NCI-H128 (cell line): ENCODE results near the gene FZD10.

Experiments
- DNase-seq: peaks from one replicate; lab custom pipeline; 2025; ENCODE audit not compliant: unreplicated experiment; lab: John Stamatoyannopoulos, UW

The FZD10 gene

GRCh38 chr12:130202201-130202600 is 39.9 kb downstream of the FZD10 start:
- no peak for DNase-seq

- DNase-seq, result no peak
Observed at GRCh38 chr12:130203151-130203550, 40.9 kb downstream of the FZD10 start.

DNA sequence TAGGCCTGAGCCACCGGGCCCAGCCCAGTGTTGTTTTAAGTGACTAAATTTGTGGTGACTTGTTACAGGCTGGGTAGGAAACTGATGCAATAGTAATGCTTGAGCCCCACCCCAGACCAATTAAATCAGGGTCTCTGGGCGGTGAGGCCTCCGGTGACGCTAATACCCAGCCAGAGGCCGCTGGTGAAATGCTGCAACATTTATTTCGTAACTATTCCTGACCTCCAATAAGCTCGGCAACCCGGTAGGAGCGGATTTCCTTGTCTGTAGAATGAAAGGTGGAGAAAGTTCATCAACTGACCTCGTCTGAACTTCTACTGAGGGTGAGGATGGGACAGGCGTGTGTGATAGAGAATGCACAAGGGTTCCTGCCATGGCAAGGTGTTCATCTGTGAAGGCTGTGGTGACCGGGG is 42.3 kb downstream of the FZD10 start:
- DNase-seq, result no peak

GRCh38 chr12:130205495-130205894 is 43.2 kb downstream of the FZD10 start:
- no peak for DNase-seq

GRCh38 chr12:130212384-130212989 is 50.2 kb downstream of the FZD10 start:
- DNase-seq, result no peak

DNA sequence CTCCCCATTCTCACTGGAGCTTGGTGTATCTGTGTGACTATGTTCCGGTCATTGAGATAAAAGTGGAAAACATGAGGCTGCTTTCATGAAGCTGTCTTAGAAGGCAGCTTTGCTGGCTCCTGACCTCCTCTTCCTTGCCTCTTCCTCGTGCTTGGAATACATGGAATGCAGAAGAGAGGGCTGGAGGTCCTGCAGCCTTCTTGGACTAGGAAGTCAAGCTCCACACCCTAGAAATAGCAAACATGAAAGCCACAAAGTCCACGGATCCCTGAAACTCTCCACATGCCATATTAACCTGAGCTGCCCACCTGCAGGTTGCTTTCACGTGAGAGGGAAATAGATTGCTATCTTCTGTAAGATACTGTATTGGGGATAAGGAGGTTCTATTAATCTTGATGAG is 51.0 kb downstream of the FZD10 start:
- DNase-seq, result no peak

DNA sequence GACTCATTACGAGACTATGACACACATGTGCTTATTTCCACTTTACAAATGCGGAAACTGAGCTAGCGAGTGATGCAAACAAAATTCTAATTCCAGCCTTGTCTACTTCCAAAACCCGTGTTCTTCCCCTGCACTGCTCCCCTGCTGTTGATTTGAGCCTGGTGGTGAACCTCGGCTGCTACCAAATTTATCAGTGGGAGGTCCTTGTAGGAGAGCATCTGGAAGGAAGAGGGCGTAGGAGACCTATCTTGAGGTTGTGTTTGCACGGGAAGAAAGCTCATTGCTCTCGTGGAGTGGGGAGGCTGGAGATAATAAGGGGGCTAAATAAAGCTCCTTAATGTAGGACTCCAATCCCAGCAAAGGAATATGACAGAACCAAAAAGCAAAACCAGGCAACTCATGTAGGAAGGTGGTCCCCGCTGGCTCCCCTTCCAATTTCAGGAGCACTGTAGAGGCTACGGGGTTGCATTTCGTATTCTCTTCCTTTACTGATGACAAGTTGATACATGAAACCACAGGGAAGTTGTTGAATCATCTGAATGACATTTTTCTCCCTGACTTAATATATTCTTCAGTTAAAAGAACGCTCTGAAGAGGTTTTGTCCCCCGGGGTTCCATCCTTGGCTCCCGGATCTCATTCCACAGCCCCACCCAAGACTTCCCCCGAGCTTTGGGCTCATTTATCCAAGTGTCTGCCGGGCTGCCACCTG is 52.6 kb downstream of the FZD10 start:
- no peak for DNase-seq
